Endothelial cell of umbilical vein (primary cell): ENCODE measurements around the gene YIPF3. TPM values are rescaled to one million over a fixed set of nuclear protein-coding genes. Genes with fewer than 3 reads are reported as not detected.

Source experiments
- BruUV-seq: library from RNA; stranded (reverse); fragments of 400-500 nt; replicated peaks from 2 replicates; lab custom pipeline; 2021; lab: Mats Ljungman, UMichigan
- CTCF ChIA-PET: fragments of 300-600, 350-600 bp; sonication (Branson Sonifier 250); formaldehyde crosslinking; loops from one replicate; lab custom pipeline; 2021; ENCODE audit warnings: antibody characterized with exemption, inconsistent platforms; lab: Charles Lee
- POLR2A ChIA-PET: fragments of 300-600, 350-600 bp; sonication (Branson Sonifier 250); formaldehyde crosslinking; loops from one replicate; lab custom pipeline; 2021; ENCODE audit warnings: antibody characterized with exemption, inconsistent platforms; lab: Charles Lee
- DNase-seq: peaks from one replicate; pipeline ENCODE4 v3.0.0-alpha.2; 2011; ENCODE audit warnings: low read depth, low spot score
- FAIRE-seq: peaks from 2 replicates; lab custom pipeline; 2011; peaks lifted over from hg19 to GRCh38; lab: Jason Lieb, UNC
- H2AFZ ChIP-seq: 2 replicates; pipeline ENCODE4 v1.6.0; 2012; ENCODE audit warnings: low read depth, low read length, control low read depth, inconsistent platforms
- H3K27ac ChIP-seq: 2 replicates; pipeline ENCODE4 v1.5.1; 2011; ENCODE audit warnings: low read depth, mild to moderate bottlenecking, control low read depth, low read length, moderate library complexity; ENCODE audit not compliant: insufficient read depth
- H3K27me3 ChIP-seq, 2 experiments: 2 replicates each; pipeline versions ENCODE4 v1.6.0 to v1.6.1; 2011; ENCODE audit warnings: low read length in 2 of 2, mixed read lengths in 1 of 2; ENCODE audit not compliant: control insufficient read depth in 2 of 2, insufficient read depth in 2 of 2
- H3K36me3 ChIP-seq, 2 experiments: 2 replicates in 1 of 2; 3 replicates in 1 of 2; pipeline ENCODE4 v1.5.1; 2011; ENCODE audit warnings: low read length in 2 of 2, mild to moderate bottlenecking in 1 of 2, moderate library complexity in 1 of 2; ENCODE audit not compliant: control insufficient read depth in 2 of 2, insufficient read depth in 2 of 2; ENCODE audit errors: extremely low read depth in 1 of 2
- H3K4me1 ChIP-seq: 3 replicates; pipeline ENCODE4 v1.5.1; 2011; ENCODE audit warnings: mild to moderate bottlenecking, low read length; ENCODE audit not compliant: control insufficient read depth, insufficient read depth; ENCODE audit errors: extremely low read depth
- H3K4me2 ChIP-seq: 2 replicates; pipeline ENCODE4 v1.6.1; 2011; ENCODE audit warnings: low read length, control low read depth, mixed read lengths; ENCODE audit not compliant: insufficient read depth
- H3K4me3 ChIP-seq, 3 experiments: fragments of 200-600 bp in 1 of 3; sonication (generic), shearing (Covaris generic) in 1 of 3; replicated peaks in 1 of 3; 2 replicates each; pipeline ENCODE4 v1.5.1; 2011 to 2016; ENCODE audit warnings: control low read depth in 3 of 3, low read length in 3 of 3, mild to moderate bottlenecking in 2 of 3, inconsistent platforms in 1 of 3, low read depth in 1 of 3, moderate library complexity in 1 of 3; ENCODE audit not compliant: insufficient read depth in 1 of 3
- H3K79me2 ChIP-seq: 2 replicates; pipeline ENCODE4 v1.6.0; 2012; ENCODE audit warnings: low read length, inconsistent platforms; ENCODE audit not compliant: control insufficient read depth, insufficient read depth
- H3K9ac ChIP-seq: replicated peaks from 2 replicates; pipeline ENCODE3; 2011; ENCODE audit warnings: low read length, control low read depth; ENCODE audit not compliant: insufficient read depth; ENCODE audit errors: extremely low read depth
- H3K9me1 ChIP-seq: replicated peaks from 3 replicates; pipeline ENCODE4 v1.6.0; 2011; ENCODE audit warnings: mild to moderate bottlenecking, low read length; ENCODE audit not compliant: control insufficient read depth, insufficient read depth; ENCODE audit errors: extremely low read depth
- H3K9me3 ChIP-seq: replicated peaks from 2 replicates; pipeline ENCODE4 v1.5.1; 2012; ENCODE audit warnings: low read length, inconsistent platforms; ENCODE audit not compliant: control insufficient read depth, insufficient read depth
- H4K20me1 ChIP-seq: replicated peaks from 2 replicates; pipeline ENCODE3; 2011; ENCODE audit warnings: mild to moderate bottlenecking, low read length; ENCODE audit not compliant: control insufficient read depth, insufficient read depth; ENCODE audit errors: extremely low read depth
- EZH2 ChIP-seq: IDR thresholded peaks from 2 replicates; pipeline ENCODE4 v1.6.1; 2012; ENCODE audit warnings: borderline replicate concordance, low read depth, mild to moderate bottlenecking, moderate library complexity, low read length, inconsistent platforms; ENCODE audit not compliant: severe bottlenecking
- FOS ChIP-seq: IDR thresholded peaks from 2 replicates; pipeline ENCODE4 v1.6.1; 2011; ENCODE audit warnings: mild to moderate bottlenecking, low read length, moderate library complexity, borderline replicate concordance; ENCODE audit not compliant: insufficient read depth
- GATA2 ChIP-seq: IDR thresholded peaks from 2 replicates; pipeline ENCODE4 v1.7.0; 2011; ENCODE audit warnings: low read depth, mild to moderate bottlenecking, moderate library complexity, mixed read lengths, low read length; ENCODE audit not compliant: insufficient read length, insufficient read depth
- JUN ChIP-seq: IDR thresholded peaks from 2 replicates; pipeline ENCODE4 v1.6.1; 2011; ENCODE audit warnings: borderline replicate concordance, low read depth; ENCODE audit not compliant: insufficient read length, insufficient read depth
- MYC ChIP-seq: IDR thresholded peaks from one replicate; pipeline ENCODE4 v1.6.1; 2011; ENCODE audit warnings: mild to moderate bottlenecking, low read depth, low read length
- POLR2A ChIP-seq: IDR thresholded peaks from 2 replicates; pipeline ENCODE4 v1.6.1; 2012; ENCODE audit warnings: low read depth, mild to moderate bottlenecking, control low read depth, low read length
- dilution Hi-C: fragments of 300-500 bp; cut with MboI; formaldehyde crosslinking; loops from one replicate; pipeline ENCODE4 v1.15.0; 2019; ENCODE audit warnings: low sequenced_read_pairs; ENCODE audit not compliant: extremely low pct_ligation_motif_present
- intact Hi-C: fragments of 100-400 bp; cut with micrococcal nuclease; formaldehyde crosslinking; loops from one replicate; pipeline ENCODE4 v1.10.0; 2022
- polyA plus RNA-seq, 4 experiments: library from polyadenylated mRNA; depleted of rRNA in 3 of 4; stranded (reverse) in 3 of 4; unstranded in 1 of 4; fragments of >200 nt; gene quantifications; 2 replicates each; pipeline versions ENCODE4 v1.2.1 to v1.2.3, GENCODE V29; 2011 to 2012; ENCODE audit warnings: missing spikeins in 1 of 4
- total RNA-seq: library from RNA; stranded (reverse); gene quantifications from 2 replicates; pipeline ENCODE4 v1.2.3, GENCODE V29; 2021
- TF ChIP-seq, protein P1 (sequence below): IDR thresholded peaks from 2 replicates; pipeline ENCODE4 v1.6.1; 2011; ENCODE audit not compliant: insufficient read depth, insufficient read length
- TF ChIP-seq, protein P2 (sequence below), 2 donors: IDR thresholded peaks; 1 replicate in 1 of 2; 2 replicates in 1 of 2; pipeline ENCODE4 v1.5.1; 2011; ENCODE audit warnings: low read length in 2 of 2, mild to moderate bottlenecking in 2 of 2, moderate library complexity in 2 of 2, control low read depth in 1 of 2, inconsistent platforms in 1 of 2, low read depth in 1 of 2; ENCODE audit not compliant: insufficient read depth in 1 of 2; ENCODE audit errors: extremely low read depth in 1 of 2

Gene YIPF3
- total and polyA plus RNA-seq, 2 donors (not counting 3 experiments of a cell fraction or from before 2014, with no cell fraction given): 119 to 470 TPM

DNA sequence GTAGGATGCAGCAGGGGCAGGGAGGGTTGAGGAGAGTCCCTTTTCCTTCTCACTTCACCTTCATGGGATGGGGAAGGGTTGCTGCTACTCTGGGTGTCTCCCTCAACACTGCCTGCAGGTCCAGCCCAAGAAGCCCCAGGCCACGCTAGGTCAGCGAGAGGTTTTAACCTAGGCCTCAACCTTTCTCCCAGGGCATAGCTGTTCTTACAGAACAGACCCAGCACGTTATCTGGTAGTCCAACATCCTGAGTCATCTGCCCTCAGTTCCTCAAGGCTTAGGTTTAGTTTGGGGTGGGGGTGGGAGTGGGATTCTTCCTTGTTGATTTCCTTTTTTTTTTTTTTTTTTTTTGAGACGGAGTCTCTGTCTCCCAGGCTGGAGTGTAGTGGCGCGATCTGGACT is 22.4 kb downstream of the YIPF3 start:
- POLR2A ChIA-PET: no interaction called here
- Histone ChIP-seq H4K20me1 (no peaks in the 10 kb centered on the region), H3K27ac (no peak overlapping the region), H3K9me3 (no peaks in the 10 kb centered on the region), H3K4me2 (no peak overlapping the region), H3K4me3 (no peak overlapping the region), H3K79me2 (no peaks in the 10 kb centered on the region), H3K27me3 (no peaks in the 10 kb centered on the region), H3K9ac (no peak overlapping the region), H3K36me3 (no peaks in the 10 kb centered on the region), H3K9me1 (no peaks in the 10 kb centered on the region), H2AFZ (no peak overlapping the region), H3K4me1 (peaks cover 19% of the 10 kb centered on the region)
- TF ChIP-seq GATA2 (no peak), MYC (no peak), JUN (no peak), FOS (no peak)
- TF ChIP-seq, protein P1, sequence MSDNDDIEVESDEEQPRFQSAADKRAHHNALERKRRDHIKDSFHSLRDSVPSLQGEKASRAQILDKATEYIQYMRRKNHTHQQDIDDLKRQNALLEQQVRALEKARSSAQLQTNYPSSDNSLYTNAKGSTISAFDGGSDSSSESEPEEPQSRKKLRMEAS: no peak
- intact Hi-C loops (no loop called here), dilution Hi-C loops (no loop called here)
- DNase-seq (no peak), FAIRE-seq (no peak)
- no TSS peak for BruUV-seq
- CTCF ChIA-PET: interaction anchor here (0.6 to 19.0 kb wide), 4 partner anchors 13 to 265 kb away, joined by 3 to 289 read pairs (median 30); partner anchors contain the start of genes DLK2 and DNPH1

DNA sequence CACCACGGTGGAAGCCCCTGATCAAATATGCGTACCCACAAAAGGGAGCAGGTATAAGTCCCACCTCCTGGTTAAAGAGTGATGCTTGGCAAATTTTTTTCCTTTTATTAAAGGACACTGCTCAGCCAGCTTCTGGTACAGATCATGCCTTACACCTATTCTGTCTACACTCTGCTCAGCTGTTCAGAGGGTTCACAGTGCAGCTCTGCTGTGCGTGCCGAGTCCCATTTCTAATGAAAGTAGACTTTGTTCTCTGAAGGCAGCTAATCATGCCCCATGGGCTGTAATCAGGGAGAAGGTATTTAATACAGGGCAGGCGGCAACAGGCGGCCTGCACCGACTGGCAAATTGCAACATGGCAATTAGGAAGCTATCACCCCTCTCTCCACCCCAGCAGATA is 22.9 kb downstream of the YIPF3 start:
- ChIA-PET CTCF (interaction anchor here (1.1 to 19.0 kb wide), 4 partner anchors 13 to 265 kb away, joined by 3 to 289 read pairs (median 32); partner anchors contain the start of genes DLK2, DNPH1 and LRRC73), POLR2A (no interaction called here)
- no TSS peak for BruUV-seq
- Histone ChIP-seq H3K4me2 (no peak overlapping the region), H3K9ac (no peak overlapping the region), H3K9me3 (no peaks in the 10 kb centered on the region), H3K79me2 (no peaks in the 10 kb centered on the region), H3K4me1 (peaks cover 14% of the 10 kb centered on the region), H3K9me1 (no peaks in the 10 kb centered on the region), H3K4me3 (no peak overlapping the region), H2AFZ (no peak overlapping the region), H3K36me3 (peaks cover 0 to 3% of the 10 kb centered on the region in 2 experiments), H4K20me1 (no peaks in the 10 kb centered on the region), H3K27ac (no peak overlapping the region), H3K27me3 (no peaks in the 10 kb centered on the region)
- dilution Hi-C loops (no loop called here), intact Hi-C loops (no loop called here)
- no peak for DNase-seq
- no peak for TF ChIP-seq MYC
- no peak for TF ChIP-seq GATA2
- TF ChIP-seq EZH2: no peak
- TF ChIP-seq FOS: no peak
- TF ChIP-seq POLR2A: no peak
- TF ChIP-seq, protein P2, sequence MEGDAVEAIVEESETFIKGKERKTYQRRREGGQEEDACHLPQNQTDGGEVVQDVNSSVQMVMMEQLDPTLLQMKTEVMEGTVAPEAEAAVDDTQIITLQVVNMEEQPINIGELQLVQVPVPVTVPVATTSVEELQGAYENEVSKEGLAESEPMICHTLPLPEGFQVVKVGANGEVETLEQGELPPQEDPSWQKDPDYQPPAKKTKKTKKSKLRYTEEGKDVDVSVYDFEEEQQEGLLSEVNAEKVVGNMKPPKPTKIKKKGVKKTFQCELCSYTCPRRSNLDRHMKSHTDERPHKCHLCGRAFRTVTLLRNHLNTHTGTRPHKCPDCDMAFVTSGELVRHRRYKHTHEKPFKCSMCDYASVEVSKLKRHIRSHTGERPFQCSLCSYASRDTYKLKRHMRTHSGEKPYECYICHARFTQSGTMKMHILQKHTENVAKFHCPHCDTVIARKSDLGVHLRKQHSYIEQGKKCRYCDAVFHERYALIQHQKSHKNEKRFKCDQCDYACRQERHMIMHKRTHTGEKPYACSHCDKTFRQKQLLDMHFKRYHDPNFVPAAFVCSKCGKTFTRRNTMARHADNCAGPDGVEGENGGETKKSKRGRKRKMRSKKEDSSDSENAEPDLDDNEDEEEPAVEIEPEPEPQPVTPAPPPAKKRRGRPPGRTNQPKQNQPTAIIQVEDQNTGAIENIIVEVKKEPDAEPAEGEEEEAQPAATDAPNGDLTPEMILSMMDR (IDR thresholded peaks at IDR 0.05; ENCODE audit: extremely low read depth in 1 of 2, insufficient read depth in 1 of 2, low read depth in 1 of 2, low read length in 2 of 2): no peak
- no peak for FAIRE-seq
